PC-3 (cell line): Measurements from ENCODE around the gene NFAT5.

Source experiments
- CTCF ChIP-seq: fragments of 300-600 bp; sonication (generic); conservative IDR thresholded peaks from 2 replicates; pipeline ENCODE4 v1.5.1; 2017; ENCODE audit warnings: antibody characterized with exemption, low read depth, mild to moderate bottlenecking, low read length
- EZH2 ChIP-seq: fragments of 300-600 bp; sonication (generic); IDR thresholded peaks from one replicate; pipeline ENCODE4 v1.6.1; 2017; ENCODE audit warnings: antibody characterized with exemption, mild to moderate bottlenecking, low read length; ENCODE audit not compliant: unreplicated experiment
- EZH2phosphoT487 ChIP-seq: fragments of 300-600 bp; sonication (generic); IDR thresholded peaks from 2 replicates; pipeline ENCODE4 v1.6.1; 2018; ENCODE audit warnings: mild to moderate bottlenecking, antibody characterized with exemption, low read length, borderline replicate concordance

GRCh38 chr16:69613378-69614154, 47.8 kb downstream of the NFAT5 start:
- no peak for TF ChIP-seq CTCF
- no peak for TF ChIP-seq EZH2
- no peak for TF ChIP-seq EZH2phosphoT487
